Measurements from ENCODE around the gene EIF5B.

- no peak for TF ChIP-seq CTCF (IDR thresholded peaks at IDR 0.05; ENCODE audit: insufficient read depth, low read length)
- no peak for TF ChIP-seq SPI1 (IDR thresholded peaks at IDR 0.05; ENCODE audit: borderline replicate concordance, low read depth)
- TF ChIP-seq GABPA (IDR thresholded peaks at IDR 0.05; ENCODE audit: low read depth), result no peak
- TF ChIP-seq POLR2AphosphoS5 (IDR thresholded peaks at IDR 0.05; ENCODE audit: low read depth), result no peak
Observed at GRCh38 chr2:99373144-99373543, 36.0 kb downstream of the EIF5B start.
